K562 (cell line): ENCODE results near the gene SLC1A4. TPM values are rescaled to one million over a fixed set of nuclear protein-coding genes. Genes with fewer than 3 reads are reported as not detected.

Source experiments
- ATF2 ChIP-seq: sonication (generic); formaldehyde crosslinking; IDR thresholded peaks from 2 replicates; pipeline ENCODE4 v1.8.1; 2022; ENCODE audit warnings: missing genetic modification reagents
- C11orf30 ChIP-seq: fragments of 450-650 bp; IDR thresholded peaks from 2 replicates; pipeline ENCODE4 v1.6.1; 2016; ENCODE audit warnings: low read depth, mild to moderate bottlenecking
- ELF4 ChIP-seq: fragments of 450-650 bp; formaldehyde crosslinking; IDR thresholded peaks from 2 replicates; pipeline ENCODE4 v1.4.0; 2022; ENCODE audit warnings: missing genetic modification characterization
- HDAC2 ChIP-seq: fragments of 450-650 bp; IDR thresholded peaks from 2 replicates; pipeline ENCODE4 v1.6.1; 2016; ENCODE audit warnings: mild to moderate bottlenecking
- HNRNPL ChIP-seq: fragments of 200-400 bp; formaldehyde crosslinking; IDR thresholded peaks from 2 replicates; pipeline ENCODE4 v1.6.1; 2017; ENCODE audit warnings: low read depth, mild to moderate bottlenecking, low read length
- MTA2 ChIP-seq: fragments of 450-650 bp; IDR thresholded peaks from 2 replicates; pipeline ENCODE4 v1.6.1; 2016; ENCODE audit warnings: low read depth
- PML ChIP-seq: IDR thresholded peaks from 2 replicates; pipeline ENCODE4 v1.6.1; 2012; ENCODE audit warnings: low read length, inconsistent platforms
- POLR2G ChIP-seq: fragments of 200-400 bp; formaldehyde crosslinking; IDR thresholded peaks from 2 replicates; pipeline ENCODE4 v1.6.1; 2017; ENCODE audit warnings: low read depth, mild to moderate bottlenecking, antibody characterized with exemption, low read length, moderate library complexity
- POLR2H ChIP-seq: IDR thresholded peaks from 2 replicates; pipeline ENCODE4 v1.6.1; 2016; ENCODE audit warnings: missing genetic modification characterization, low read depth, mild to moderate bottlenecking, control low read depth, missing compliant biosample characterization, moderate library complexity
- PPARD ChIP-seq: fragments of 250-450 bp; sonication (Bioruptor Pico); IDR thresholded peaks from 2 replicates; pipeline ENCODE4 v1.8.0; 2022; ENCODE audit warnings: inconsistent platforms, mild to moderate bottlenecking, moderate library complexity
- RFX1 ChIP-seq: fragments of 450-650 bp; IDR thresholded peaks from 2 replicates; pipeline ENCODE4 v1.6.1; 2016; ENCODE audit warnings: mild to moderate bottlenecking, moderate library complexity
- SAFB ChIP-seq: fragments of 200-400 bp; formaldehyde crosslinking; IDR thresholded peaks from 2 replicates; pipeline ENCODE4 v1.6.1; 2017; ENCODE audit warnings: low read depth, low read length, borderline replicate concordance
- SIN3A ChIP-seq, 2 experiments: fragments of 150-350 bp in 1 of 2; IDR thresholded peaks; 2 replicates each; pipeline ENCODE4 v1.6.1; 2011 to 2016; ENCODE audit warnings: borderline replicate concordance in 2 of 2, low read depth in 2 of 2, low read length in 2 of 2, mild to moderate bottlenecking in 2 of 2, moderate library complexity in 2 of 2; ENCODE audit not compliant: control insufficient read depth in 1 of 2
- STAG1 ChIP-seq: sonication (generic); formaldehyde crosslinking; IDR thresholded peaks from 2 replicates; pipeline ENCODE4 v1.5.0; 2020; ENCODE audit warnings: missing genetic modification reagents, borderline replicate concordance
- TEAD1 ChIP-seq, 2 experiments: fragments of 450-650 bp in 1 of 2; sonication (generic) in 1 of 2; formaldehyde crosslinking; IDR thresholded peaks; 2 replicates each; pipeline versions ENCODE4 v1.4.0 to v1.8.0; 2020 to 2022; ENCODE audit warnings: mild to moderate bottlenecking in 2 of 2, missing genetic modification reagents in 1 of 2
- TEAD4 ChIP-seq, 2 experiments: sonication (generic) in 1 of 2; formaldehyde crosslinking in 1 of 2; IDR thresholded peaks; 2 replicates each; pipeline versions ENCODE4 v1.6.1 to v1.8.0; 2012 to 2022; ENCODE audit warnings: borderline replicate concordance in 1 of 2, inconsistent platforms in 1 of 2, low read length in 1 of 2, mild to moderate bottlenecking in 1 of 2, missing genetic modification reagents in 1 of 2
- ZC3H4 ChIP-seq: sonication (generic); formaldehyde crosslinking; IDR thresholded peaks from 2 replicates; pipeline ENCODE4 v1.9.0; 2021; ENCODE audit warnings: missing genetic modification reagents, borderline replicate concordance
- ZKSCAN3 ChIP-seq: fragments of 250-450 bp; sonication (Bioruptor Pico); IDR thresholded peaks from 2 replicates; pipeline ENCODE4 v1.4.0; 2020
- ZNF175 ChIP-seq: fragments of 200-800 bp; sonication (Bioruptor generic); IDR thresholded peaks from 2 replicates; pipeline ENCODE4 v1.6.1; 2016; ENCODE audit warnings: low read depth, mild to moderate bottlenecking, missing genetic modification characterization, missing compliant biosample characterization
- ZNF217 ChIP-seq: sonication (generic); formaldehyde crosslinking; IDR thresholded peaks from 2 replicates; pipeline ENCODE4 v1.8.0; 2022; ENCODE audit warnings: mild to moderate bottlenecking, missing genetic modification reagents
- ZNF75A ChIP-seq: fragments of 450-650 bp; formaldehyde crosslinking; IDR thresholded peaks from 2 replicates; pipeline ENCODE4 v1.4.0; 2020; ENCODE audit warnings: mild to moderate bottlenecking
- ZZZ3 ChIP-seq: fragments of 450-650 bp; IDR thresholded peaks from 2 replicates; pipeline ENCODE4 v1.6.1; 2016; ENCODE audit warnings: antibody characterized with exemption, mild to moderate bottlenecking, moderate library complexity
- polyA plus RNA-seq, 8 experiments: library from polyadenylated mRNA; depleted of rRNA in 4 of 8; stranded (reverse) in 5 of 8; unstranded in 3 of 8; fragments of >200 nt; fragmentation: Nextera tagmentation in 2 of 8; fragmentation: Illumina TruSeq in 1 of 8; extraction: Ambion mirVana in 2 of 8; extraction: Trizol in 1 of 8; gene quantifications; 2 replicates each; pipeline versions ENCODE4 v1.2.1 to v1.2.3, GENCODE V29; 2011 to 2014; ENCODE audit warnings: inconsistent platforms in 1 of 8, missing spikeins in 1 of 8
- total RNA-seq, 7 experiments: library from RNA; depleted of rRNA in 6 of 7; stranded (reverse); fragments of >200 nt in 6 of 7; fragmentation: Illumina TruSeq in 2 of 7; extraction: Trizol in 2 of 7; gene quantifications; 2 replicates each; pipeline versions ENCODE4 v1.2.1 to v1.2.3, GENCODE V29; 2011 to 2021; ENCODE audit warnings: low replicate concordance in 1 of 7
- TF ChIP-seq, protein P1 (sequence below): fragments of 250-450 bp; sonication (Bioruptor Pico); IDR thresholded peaks from 2 replicates; pipeline ENCODE4 v1.9.0; 2021; ENCODE audit warnings: mild to moderate bottlenecking
- TF ChIP-seq, protein P2 (sequence below): fragments of 450-650 bp; formaldehyde crosslinking; IDR thresholded peaks from 2 replicates; pipeline ENCODE4 v1.4.0; 2022; ENCODE audit warnings: missing genetic modification characterization

The SLC1A4 gene
- total and polyA plus RNA-seq, 9 of the 15 experiments (the other 6 are each of a cell fraction or from before 2014, with no cell fraction given), result 4.4 to 24.0 (median 10.9) TPM

DNA sequence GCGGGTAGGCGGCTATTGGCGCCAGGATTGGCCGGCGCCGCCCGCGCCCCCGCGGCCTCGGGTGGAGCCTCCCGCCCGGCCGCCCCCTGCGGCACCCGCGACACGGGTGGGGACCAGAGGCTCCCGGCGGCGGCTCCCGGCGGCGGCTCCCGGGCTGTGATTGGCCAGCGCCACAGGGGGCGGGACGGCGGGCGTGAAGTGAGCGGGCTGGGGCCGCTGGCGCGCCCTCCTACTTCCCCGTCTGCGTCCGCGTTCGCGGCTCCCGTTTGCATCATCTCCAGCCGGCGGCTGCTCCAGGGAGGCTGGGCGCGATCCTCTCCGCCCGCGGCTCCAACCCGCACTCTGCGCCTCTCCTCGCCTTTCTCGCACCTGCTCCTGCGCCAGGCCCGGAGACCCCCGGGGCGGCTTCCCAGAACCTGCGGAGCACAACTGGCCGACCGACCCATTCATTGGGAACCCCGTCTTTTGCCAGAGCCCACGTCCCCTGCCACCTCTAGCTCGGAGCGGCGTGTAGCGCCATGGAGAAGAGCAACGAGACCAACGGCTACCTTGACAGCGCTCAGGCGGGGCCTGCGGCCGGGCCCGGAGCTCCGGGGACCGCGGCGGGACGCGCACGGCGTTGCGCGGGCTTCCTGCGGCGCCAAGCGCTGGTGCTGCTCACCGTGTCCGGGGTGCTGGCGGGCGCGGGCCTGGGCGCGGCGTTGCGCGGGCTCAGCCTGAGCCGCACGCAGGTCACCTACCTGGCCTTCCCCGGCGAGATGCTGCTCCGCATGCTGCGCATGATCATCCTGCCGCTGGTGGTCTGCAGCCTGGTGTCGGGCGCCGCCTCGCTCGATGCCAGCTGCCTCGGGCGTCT lies at the start of gene SLC1A4 (continued):
- peak; percentile 3; the same call in 1 of the 2 replicates for TF ChIP-seq POLR2H (tag)
- no peak for TF ChIP-seq ZNF175 (CRISPR knock-in tag)
- TF ChIP-seq RFX1, result no peak
- TF ChIP-seq C11orf30, result no peak
- TF ChIP-seq, protein P1, sequence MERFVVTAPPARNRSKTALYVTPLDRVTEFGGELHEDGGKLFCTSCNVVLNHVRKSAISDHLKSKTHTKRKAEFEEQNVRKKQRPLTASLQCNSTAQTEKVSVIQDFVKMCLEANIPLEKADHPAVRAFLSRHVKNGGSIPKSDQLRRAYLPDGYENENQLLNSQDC (CRISPR knock-in tag), result no peak
- 0 out of 2 replicates have a peak, but pooled peaks have one; percentile 63 for TF ChIP-seq ZC3H4 (CRISPR knock-in tag)
- TF ChIP-seq STAG1 (CRISPR knock-in tag), result no peak
- TF ChIP-seq ZKSCAN3 (CRISPR knock-in tag), result no peak
- TF ChIP-seq POLR2G, result peak; percentile 86
- TF ChIP-seq ELF4 (CRISPR knock-in tag), result 0 out of 2 replicates have a peak, but pooled peaks have one; percentile 6
- no peak for TF ChIP-seq PPARD (CRISPR knock-in tag)
- TF ChIP-seq HNRNPL, result peak; percentile 58; the same call in 1 of the 2 replicates
- TF ChIP-seq ATF2, result no peak
- TF ChIP-seq ZNF217 (CRISPR knock-in tag), result no peak
- peak; percentile 97 for TF ChIP-seq SAFB
- no peak for TF ChIP-seq TEAD4 (IDR thresholded peaks at IDR 0.05; ENCODE audit: low read length)
- no peak for TF ChIP-seq TEAD4 (CRISPR knock-in tag; IDR thresholded peaks at IDR 0.05; ENCODE audit: borderline replicate concordance)
- TF ChIP-seq ZNF75A (CRISPR knock-in tag), result no peak
- TF ChIP-seq HDAC2, result 0 out of 2 replicates have a peak, but pooled peaks have one; percentile 13
- TF ChIP-seq, protein P2, sequence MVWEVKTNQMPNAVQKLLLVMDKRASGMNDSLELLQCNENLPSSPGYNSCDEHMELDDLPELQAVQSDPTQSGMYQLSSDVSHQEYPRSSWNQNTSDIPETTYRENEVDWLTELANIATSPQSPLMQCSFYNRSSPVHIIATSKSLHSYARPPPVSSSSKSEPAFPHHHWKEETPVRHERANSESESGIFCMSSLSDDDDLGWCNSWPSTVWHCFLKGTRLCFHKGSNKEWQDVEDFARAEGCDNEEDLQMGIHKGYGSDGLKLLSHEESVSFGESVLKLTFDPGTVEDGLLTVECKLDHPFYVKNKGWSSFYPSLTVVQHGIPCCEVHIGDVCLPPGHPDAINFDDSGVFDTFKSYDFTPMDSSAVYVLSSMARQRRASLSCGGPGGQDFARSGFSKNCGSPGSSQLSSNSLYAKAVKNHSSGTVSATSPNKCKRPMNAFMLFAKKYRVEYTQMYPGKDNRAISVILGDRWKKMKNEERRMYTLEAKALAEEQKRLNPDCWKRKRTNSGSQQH (CRISPR knock-in tag), result 0 out of 2 replicates have a peak, but pooled peaks have one; percentile 71
- TF ChIP-seq SIN3A (IDR thresholded peaks at IDR 0.05; ENCODE audit: borderline replicate concordance in 2 of 2, control insufficient read depth in 1 of 2, low read depth in 2 of 2, low read length in 2 of 2), result peak in 1 of 2 experiments; percentile 37; a peak in 1 of 4 replicates
- no peak for TF ChIP-seq TEAD1 (CRISPR knock-in tag; IDR thresholded peaks at IDR 0.05)
- TF ChIP-seq ZZZ3, result no peak
- no peak for TF ChIP-seq MTA2
- no peak for TF ChIP-seq PML
